ENCODE measurements around the gene OTUD3. TPM values are rescaled to one million over a fixed set of nuclear protein-coding genes. Genes with fewer than 3 reads are reported as not detected.

Gene OTUD3
- total and polyA plus RNA-seq, 2 of the 13 experiments (the other 11 are each of a cell fraction or from before 2014, with no cell fraction given) = 5.2 to 7.5 TPM

DNA sequence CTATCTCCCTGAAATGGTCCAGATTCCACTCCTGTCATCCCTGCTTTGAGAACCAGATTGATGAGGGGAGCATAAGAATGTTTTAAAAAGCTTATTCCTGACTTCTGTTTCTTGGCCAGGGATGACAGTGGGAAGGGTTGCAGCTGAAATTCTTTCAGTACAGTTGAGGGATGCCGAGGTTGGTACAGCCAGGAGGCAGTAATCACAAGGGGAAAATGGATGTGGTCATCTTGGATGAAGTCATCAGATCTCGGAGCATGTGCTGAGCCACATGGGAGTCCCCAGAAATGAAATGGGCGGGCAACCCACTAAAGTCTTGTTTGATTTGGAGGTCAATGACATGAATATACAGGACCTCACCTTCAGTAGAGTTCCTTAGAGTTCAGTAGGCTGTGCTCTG lies 59.9 kb downstream of the OTUD3 start:
- no peaks in the 10 kb centered on the region for H3K79me2 ChIP-seq (ENCODE audit: insufficient read depth, low read length)
- H3K27me3 ChIP-seq (ENCODE audit: control insufficient read depth in 1 of 2, insufficient read depth in 2 of 2, low read length in 2 of 2) = no peaks in the 10 kb centered on the region
- no peak overlapping the region for H2AFZ ChIP-seq (ENCODE audit: low read length)
- in situ Hi-C loops (cut with HindIII; ENCODE audit: extremely low pct_ligation_motif_present, low pct_unique_long_range_greater_than_20kb) (no loop called here), intact Hi-C loops (cut with micrococcal nuclease; ENCODE audit: unreplicated experiment) (no loop called here)
- no peak overlapping the region for H3K9ac ChIP-seq (ENCODE audit: insufficient read depth, low read depth, low read length)
- no peaks in the 10 kb centered on the region for H3K36me3 ChIP-seq (replicated peaks in 1 of 2; ENCODE audit: control insufficient read depth in 1 of 2, insufficient read depth in 2 of 2, low read length in 2 of 2)
- H4K20me1 ChIP-seq (ENCODE audit: insufficient read depth, low read length) = no peaks in the 10 kb centered on the region
- H3K4me3 ChIP-seq (replicated peaks in 1 of 3; ENCODE audit: insufficient read depth in 1 of 3, low read depth in 2 of 3, low read length in 3 of 3) = no peak overlapping the region
- ATAC-seq (no peak), FAIRE-seq (no peak), DNase-seq (ENCODE audit: low spot score) (no peak)
- H3K4me1 ChIP-seq (ENCODE audit: insufficient read depth, low read length) = peaks cover 40% of the 10 kb centered on the region
- CTCF ChIA-PET (ENCODE audit: low intra/inter-chr PET ratio, low total read pairs) = no interaction called here
- H3K27ac ChIP-seq (ENCODE audit: extremely low read length, insufficient read depth, low read length) = no peak overlapping the region
- H3K9me3 ChIP-seq (ENCODE audit: low read length) = no peaks in the 10 kb centered on the region
- POLR2A ChIA-PET = no interaction called here
- TF ChIP-seq, protein P1, sequence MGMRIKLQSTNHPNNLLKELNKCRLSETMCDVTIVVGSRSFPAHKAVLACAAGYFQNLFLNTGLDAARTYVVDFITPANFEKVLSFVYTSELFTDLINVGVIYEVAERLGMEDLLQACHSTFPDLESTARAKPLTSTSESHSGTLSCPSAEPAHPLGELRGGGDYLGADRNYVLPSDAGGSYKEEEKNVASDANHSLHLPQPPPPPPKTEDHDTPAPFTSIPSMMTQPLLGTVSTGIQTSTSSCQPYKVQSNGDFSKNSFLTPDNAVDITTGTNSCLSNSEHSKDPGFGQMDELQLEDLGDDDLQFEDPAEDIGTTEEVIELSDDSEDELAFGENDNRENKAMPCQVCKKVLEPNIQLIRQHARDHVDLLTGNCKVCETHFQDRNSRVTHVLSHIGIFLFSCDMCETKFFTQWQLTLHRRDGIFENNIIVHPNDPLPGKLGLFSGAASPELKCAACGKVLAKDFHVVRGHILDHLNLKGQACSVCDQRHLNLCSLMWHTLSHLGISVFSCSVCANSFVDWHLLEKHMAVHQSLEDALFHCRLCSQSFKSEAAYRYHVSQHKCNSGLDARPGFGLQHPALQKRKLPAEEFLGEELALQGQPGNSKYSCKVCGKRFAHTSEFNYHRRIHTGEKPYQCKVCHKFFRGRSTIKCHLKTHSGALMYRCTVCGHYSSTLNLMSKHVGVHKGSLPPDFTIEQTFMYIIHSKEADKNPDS (CRISPR knock-in tag; IDR thresholded peaks at IDR 0.05) = no peak
- TF ChIP-seq ZNF547 (CRISPR knock-in tag; IDR thresholded peaks at IDR 0.05) = no peak
- TF ChIP-seq TRIM22 (IDR thresholded peaks at IDR 0.05) = no peak
- no peak for TF ChIP-seq ZNF407 (CRISPR knock-in tag; IDR thresholded peaks at IDR 0.05; ENCODE audit: not compliant biosample characterization)
- TF ChIP-seq, protein P2, sequence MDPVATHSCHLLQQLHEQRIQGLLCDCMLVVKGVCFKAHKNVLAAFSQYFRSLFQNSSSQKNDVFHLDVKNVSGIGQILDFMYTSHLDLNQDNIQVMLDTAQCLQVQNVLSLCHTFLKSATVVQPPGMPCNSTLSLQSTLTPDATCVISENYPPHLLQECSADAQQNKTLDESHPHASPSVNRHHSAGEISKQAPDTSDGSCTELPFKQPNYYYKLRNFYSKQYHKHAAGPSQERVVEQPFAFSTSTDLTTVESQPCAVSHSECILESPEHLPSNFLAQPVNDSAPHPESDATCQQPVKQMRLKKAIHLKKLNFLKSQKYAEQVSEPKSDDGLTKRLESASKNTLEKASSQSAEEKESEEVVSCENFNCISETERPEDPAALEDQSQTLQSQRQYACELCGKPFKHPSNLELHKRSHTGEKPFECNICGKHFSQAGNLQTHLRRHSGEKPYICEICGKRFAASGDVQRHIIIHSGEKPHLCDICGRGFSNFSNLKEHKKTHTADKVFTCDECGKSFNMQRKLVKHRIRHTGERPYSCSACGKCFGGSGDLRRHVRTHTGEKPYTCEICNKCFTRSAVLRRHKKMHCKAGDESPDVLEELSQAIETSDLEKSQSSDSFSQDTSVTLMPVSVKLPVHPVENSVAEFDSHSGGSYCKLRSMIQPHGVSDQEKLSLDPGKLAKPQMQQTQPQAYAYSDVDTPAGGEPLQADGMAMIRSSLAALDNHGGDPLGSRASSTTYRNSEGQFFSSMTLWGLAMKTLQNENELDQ (CRISPR knock-in tag; IDR thresholded peaks at IDR 0.05; ENCODE audit: borderline replicate concordance) = no peak
- no peak for TF ChIP-seq ZFP90 (CRISPR knock-in tag; IDR thresholded peaks at IDR 0.05; ENCODE audit: borderline replicate concordance)
- no peak for TF ChIP-seq HDAC1 (CRISPR knock-in tag; IDR thresholded peaks at IDR 0.05)
- BruUV-seq (replicated peaks) = no TSS peak
- H3K4me2 ChIP-seq (ENCODE audit: low read depth, low read length) = no peak overlapping the region
- 73% methylated on average over 3 of the region's 3 CpGs for WGBS (ENCODE audit: low lambda C conversion rate)
